HG02884 (cell line): ENCODE results near the gene ADAMTSL1.
"Not testable (repeated sequence)": the region's sequence is repeated elsewhere in the genome, so short reads cannot be mapped to it uniquely, and the experiment has no call there.

Source experiments
- ATAC-seq: cut with Tn5 transposase; IDR thresholded peaks from one replicate; pipeline ENCODE4 v1.9.1; 2021; ENCODE audit warnings: mild to moderate bottlenecking, moderate library complexity; ENCODE audit not compliant: unreplicated experiment

Gene ADAMTSL1

GRCh38 chr9:18920141-18921084 is 446.5 kb downstream of the ADAMTSL1 start:
- no peak for ATAC-seq

GRCh38 chr9:18921366-18922075 is 447.6 kb downstream of the ADAMTSL1 start:
- no peak for ATAC-seq

GRCh38 chr9:18922161-18922885 is 448.4 kb downstream of the ADAMTSL1 start:
- ATAC-seq: no peak

- no peak for ATAC-seq
These were observed 449.2 kb downstream of the ADAMTSL1 start for GRCh38 chr9:18923167-18923566.

- no peak for ATAC-seq
These were observed 449.9 kb downstream of the ADAMTSL1 start for GRCh38 chr9:18923671-18924430.

- no peak for ATAC-seq
These were observed 451.9 kb downstream of the ADAMTSL1 start for GRCh38 chr9:18925880-18926279.

GRCh38 chr9:18926513-18926912 is 452.6 kb downstream of the ADAMTSL1 start:
- no peak for ATAC-seq

- ATAC-seq: no peak
These were observed 454.8 kb downstream of the ADAMTSL1 start for GRCh38 chr9:18928711-18929110.

GRCh38 chr9:18930611-18931010 is 456.7 kb downstream of the ADAMTSL1 start:
- ATAC-seq: not testable (repeated sequence)

- ATAC-seq: no peak
These were observed 461.6 kb downstream of the ADAMTSL1 start for GRCh38 chr9:18935541-18935940.

- no peak for ATAC-seq
These were observed 462.3 kb downstream of the ADAMTSL1 start for GRCh38 chr9:18936094-18936871.

- ATAC-seq: no peak
These were observed 466.0 kb downstream of the ADAMTSL1 start for GRCh38 chr9:18939943-18940342.

GRCh38 chr9:18941060-18941740 is 467.2 kb downstream of the ADAMTSL1 start:
- ATAC-seq: no peak

GRCh38 chr9:18942801-18943200 is 468.8 kb downstream of the ADAMTSL1 start:
- ATAC-seq: no peak

GRCh38 chr9:18947892-18948339 is 474.0 kb downstream of the ADAMTSL1 start:
- no peak for ATAC-seq

GRCh38 chr9:18951936-18952335 is 478.0 kb downstream of the ADAMTSL1 start:
- ATAC-seq: no peak

GRCh38 chr9:18955626-18956025 is 481.7 kb downstream of the ADAMTSL1 start:
- no peak for ATAC-seq
